Colonic mucosa (tissue), 4 donors: ENCODE data around the gene DUSP2. TPM values are rescaled to one million over a fixed set of nuclear protein-coding genes. Genes with fewer than 3 reads are reported as not detected.

Source experiments
- DNase-seq: peaks from one replicate; pipeline ENCODE4 v3.0.0-alpha.2; 2020
- H3K27ac ChIP-seq: fragments of 200-600 bp; one replicate; pipeline ENCODE4 v1.8.0; 2021
- H3K27me3 ChIP-seq: fragments of 200-600 bp; one replicate; pipeline ENCODE4 v1.8.0; 2021
- H3K36me3 ChIP-seq: fragments of 200-600 bp; one replicate; pipeline ENCODE4 v1.8.0; 2021
- H3K4me1 ChIP-seq: fragments of 200-600 bp; one replicate; pipeline ENCODE4 v1.8.0; 2021; ENCODE audit warnings: mild to moderate bottlenecking
- H3K4me3 ChIP-seq: fragments of 200-600 bp; one replicate; pipeline ENCODE4 v1.8.0; 2021
- H3K9ac ChIP-seq, 2 donors: one replicate each; pipeline ENCODE4 v1.7.0; 2013; ENCODE audit warnings: control low read depth in 2 of 2, low read depth in 2 of 2, low read length in 2 of 2
- H3K9me3 ChIP-seq: fragments of 200-600 bp; one replicate; pipeline ENCODE4 v1.8.0; 2021
- intact Hi-C: fragments of 100-400 bp; cut with DNase I; formaldehyde crosslinking; loops from one replicate; pipeline ENCODE4 v1.14.1; 2022
- total RNA-seq, 2 donors: library from RNA; stranded (reverse); fragmentation: NEBNext Ultra II Directional in 1 of 2; extraction: Animal tissue kit (Norgen Biotek cat#: 25700) in 1 of 2; gene quantifications; one replicate each; pipeline ENCODE4 v1.2.1, GENCODE V29; 2021
- TF ChIP-seq, protein P1 (sequence below): fragments of 200-600 bp; IDR thresholded peaks from one replicate; pipeline ENCODE4 v1.8.0; 2022; ENCODE audit warnings: antibody characterized with exemption, mild to moderate bottlenecking
- donor health status: healthy.
- donor health status: DM: no; HTN: no; CAD: no.
- donor health status: DM: no; HTN: no; CAD: no.

Gene DUSP2
- total RNA-seq, 2 donors from 2014 or later: 1.6 to 5.1 TPM

DNA sequence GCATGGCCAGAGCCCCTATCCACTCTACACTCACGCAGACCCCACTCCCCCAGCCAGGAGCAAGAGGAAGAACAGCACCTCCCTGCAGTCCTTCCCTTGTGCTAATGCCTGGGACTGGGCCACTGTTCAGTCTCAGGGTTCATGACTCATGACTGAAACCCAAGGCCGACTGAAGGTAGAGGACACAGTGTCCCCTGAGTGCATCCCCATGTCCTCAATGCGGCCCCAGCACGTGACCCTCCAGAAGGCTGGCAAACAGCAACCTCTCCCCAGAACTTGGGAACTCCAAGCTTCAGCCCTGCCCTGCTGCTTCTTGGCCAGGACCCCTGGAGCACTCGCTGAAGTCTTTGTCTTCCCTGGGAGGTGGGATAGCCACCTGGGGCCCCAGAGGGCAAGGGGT is 22.8 kb downstream of the DUSP2 start:
- TF ChIP-seq, protein P1, sequence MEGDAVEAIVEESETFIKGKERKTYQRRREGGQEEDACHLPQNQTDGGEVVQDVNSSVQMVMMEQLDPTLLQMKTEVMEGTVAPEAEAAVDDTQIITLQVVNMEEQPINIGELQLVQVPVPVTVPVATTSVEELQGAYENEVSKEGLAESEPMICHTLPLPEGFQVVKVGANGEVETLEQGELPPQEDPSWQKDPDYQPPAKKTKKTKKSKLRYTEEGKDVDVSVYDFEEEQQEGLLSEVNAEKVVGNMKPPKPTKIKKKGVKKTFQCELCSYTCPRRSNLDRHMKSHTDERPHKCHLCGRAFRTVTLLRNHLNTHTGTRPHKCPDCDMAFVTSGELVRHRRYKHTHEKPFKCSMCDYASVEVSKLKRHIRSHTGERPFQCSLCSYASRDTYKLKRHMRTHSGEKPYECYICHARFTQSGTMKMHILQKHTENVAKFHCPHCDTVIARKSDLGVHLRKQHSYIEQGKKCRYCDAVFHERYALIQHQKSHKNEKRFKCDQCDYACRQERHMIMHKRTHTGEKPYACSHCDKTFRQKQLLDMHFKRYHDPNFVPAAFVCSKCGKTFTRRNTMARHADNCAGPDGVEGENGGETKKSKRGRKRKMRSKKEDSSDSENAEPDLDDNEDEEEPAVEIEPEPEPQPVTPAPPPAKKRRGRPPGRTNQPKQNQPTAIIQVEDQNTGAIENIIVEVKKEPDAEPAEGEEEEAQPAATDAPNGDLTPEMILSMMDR: no peak

GRCh38 chr2:96121414-96121813 is 23.8 kb downstream of the DUSP2 start:
- DNase-seq: no peak
- H3K27me3 ChIP-seq: no peaks in the 10 kb centered on the region
- intact Hi-C loops: no loop called here

More for the DNA sequence above, 22.8 kb downstream of the DUSP2 start:
- no peak for DNase-seq
- intact Hi-C loops: no loop called here
- Histone ChIP-seq H3K9ac (no peak overlapping the region), H3K4me1 (peaks cover 1% of the 10 kb centered on the region), H3K4me3 (no peak overlapping the region), H3K9me3 (no peaks in the 10 kb centered on the region), H3K36me3 (no peaks in the 10 kb centered on the region), H3K27ac (no peak overlapping the region), H3K27me3 (no peaks in the 10 kb centered on the region)

GRCh38 chr2:96120991-96121390 is 24.2 kb downstream of the DUSP2 start:
- H3K9ac ChIP-seq: no peak overlapping the region
- H3K9me3 ChIP-seq: no peaks in the 10 kb centered on the region
- intact Hi-C loops: no loop called here
- peaks cover 4% of the 10 kb centered on the region for H3K4me1 ChIP-seq
- DNase-seq: no peak
- no peak overlapping the region for H3K4me3 ChIP-seq
- no peaks in the 10 kb centered on the region for H3K36me3 ChIP-seq
- TF ChIP-seq, protein P1: no peak
- H3K27me3 ChIP-seq: peaks cover 4% of the 10 kb centered on the region
- H3K27ac ChIP-seq: no peak overlapping the region

More at GRCh38 chr2:96121414-96121813, 23.8 kb downstream of the DUSP2 start:
- Histone ChIP-seq H3K9ac (no peak overlapping the region), H3K9me3 (no peaks in the 10 kb centered on the region), H3K4me3 (no peak overlapping the region), H3K27ac (no peak overlapping the region), H3K36me3 (no peaks in the 10 kb centered on the region), H3K4me1 (peaks cover 4% of the 10 kb centered on the region)
- TF ChIP-seq, protein P1: no peak

- Histone ChIP-seq H3K4me3 (no peak overlapping the region), H3K27ac (no peak overlapping the region), H3K9ac (no peak overlapping the region), H3K9me3 (no peaks in the 10 kb centered on the region), H3K27me3 (peaks cover 8% of the 10 kb centered on the region), H3K36me3 (no peaks in the 10 kb centered on the region), H3K4me1 (peaks cover 4% of the 10 kb centered on the region)
- TF ChIP-seq, protein P1: no peak
- DNase-seq: no peak
- intact Hi-C loops: no loop called here
These were observed 25.0 kb downstream of the DUSP2 start for GRCh38 chr2:96120091-96120720.

DNA sequence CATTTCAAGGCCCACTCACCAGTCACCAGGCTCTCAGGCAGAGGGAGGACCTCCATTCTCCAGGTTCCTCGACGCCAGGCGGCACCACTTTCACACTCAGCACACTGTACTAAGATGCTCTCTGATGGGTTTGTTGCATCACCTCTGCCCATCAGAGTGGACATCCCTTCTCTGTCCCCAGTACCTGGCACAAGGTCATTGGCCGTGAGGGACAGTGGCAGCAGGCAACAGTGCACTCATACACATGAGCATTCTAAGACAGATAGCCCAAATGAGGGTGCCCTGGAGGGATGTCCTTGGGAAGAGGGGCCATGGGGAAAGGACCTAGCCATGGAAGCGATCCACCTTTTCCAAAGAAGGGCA is 25.9 kb downstream of the DUSP2 start:
- Histone ChIP-seq H3K9me3 (no peaks in the 10 kb centered on the region), H3K4me1 (peaks cover 4% of the 10 kb centered on the region), H3K9ac (no peak overlapping the region), H3K36me3 (no peaks in the 10 kb centered on the region), H3K27me3 (peaks cover 8% of the 10 kb centered on the region), H3K4me3 (no peak overlapping the region), H3K27ac (no peak overlapping the region)
- TF ChIP-seq, protein P1: no peak
- intact Hi-C loops: loop anchor here (10.0 kb wide), 1 partner anchor 95 kb away; no protein-coding TSS in a partner anchor
- no peak for DNase-seq
